Neural cell (in vitro differentiated cells): ENCODE measurements around the gene QSER1. TPM values are rescaled to one million over a fixed set of nuclear protein-coding genes. Genes with fewer than 3 reads are reported as not detected.

Experiments used
- H2AFZ ChIP-seq: fragments of 200-600, 300-800 bp; sonication (generic), shearing (Covaris generic); 2 replicates; pipeline ENCODE4 v1.6.0; 2014; ENCODE audit warnings: low read depth, mild to moderate bottlenecking, antibody characterized with exemption, low read length, moderate library complexity
- H3F3A ChIP-seq: fragments of 200-600 bp; shearing (Covaris generic); 2 replicates; pipeline ENCODE4 v1.6.1; 2016; ENCODE audit warnings: mild to moderate bottlenecking, moderate library complexity, mixed read lengths, antibody characterized with exemption, low read length; ENCODE audit not compliant: insufficient read depth, poor library complexity, severe bottlenecking
- H3K27ac ChIP-seq: fragments of 200-600, 300-800 bp; sonication (generic), shearing (Covaris generic); 2 replicates; pipeline ENCODE4 v1.5.1; 2014; ENCODE audit warnings: mild to moderate bottlenecking, low read length, moderate library complexity
- H3K27me3 ChIP-seq: fragments of 300-800, 200-600 bp; sonication (generic), shearing (Covaris generic); 2 replicates; pipeline ENCODE4 v1.6.0; 2014; ENCODE audit warnings: mild to moderate bottlenecking, low read depth, low read length, moderate library complexity; ENCODE audit not compliant: insufficient read depth
- H3K36me3 ChIP-seq: fragments of 300-800, 200-600 bp; sonication (generic), shearing (Covaris generic); 2 replicates; pipeline ENCODE4 v1.5.1; 2014; ENCODE audit warnings: mild to moderate bottlenecking, antibody characterized with exemption, low read length, moderate library complexity; ENCODE audit not compliant: insufficient read depth
- H3K4me2 ChIP-seq: fragments of 300-800, 200-600 bp; sonication (generic), shearing (Covaris generic); 2 replicates; pipeline ENCODE4 v1.6.0; 2014; ENCODE audit warnings: mild to moderate bottlenecking, low read length
- H3K4me3 ChIP-seq: fragments of 300-800, 200-600 bp; sonication (generic), shearing (Covaris generic); 2 replicates; pipeline ENCODE4 v1.5.1; 2014; ENCODE audit warnings: mild to moderate bottlenecking, low read length, moderate library complexity
- H3K79me2 ChIP-seq: fragments of 200-600 bp; shearing (Covaris generic); replicated peaks from 2 replicates; pipeline ENCODE4 v1.6.0; 2014; ENCODE audit warnings: mild to moderate bottlenecking, low read length, moderate library complexity; ENCODE audit not compliant: insufficient read depth
- H3K9ac ChIP-seq: fragments of 300-800, 200-600 bp; sonication (generic), shearing (Covaris generic); 2 replicates; pipeline ENCODE4 v1.6.1; 2016; ENCODE audit warnings: mild to moderate bottlenecking, low read length, mixed read lengths
- H3K9me2 ChIP-seq: fragments of 200-600 bp; shearing (Covaris generic); 2 replicates; pipeline ENCODE4 v1.6.1; 2016; ENCODE audit warnings: mild to moderate bottlenecking, low read length, mixed read lengths; ENCODE audit not compliant: insufficient read depth
- H3K9me3 ChIP-seq: fragments of 200-600, 300-800 bp; sonication (generic), shearing (Covaris generic); 2 replicates; pipeline ENCODE4 v1.6.1; 2016; ENCODE audit warnings: mild to moderate bottlenecking, mixed run types, low read length, moderate library complexity, mixed read lengths
- H4K20me1 ChIP-seq: fragments of 200-600 bp; shearing (Covaris generic); 2 replicates; pipeline ENCODE4 v1.6.1; 2016; ENCODE audit warnings: mild to moderate bottlenecking, mixed run types; ENCODE audit not compliant: insufficient read depth
- CTCF ChIP-seq: fragments of 450-650 bp; IDR thresholded peaks from 2 replicates; pipeline ENCODE4 v1.5.1; 2014; ENCODE audit warnings: antibody characterized with exemption, mild to moderate bottlenecking, moderate library complexity; ENCODE audit not compliant: poor library complexity, severe bottlenecking
- EP300 ChIP-seq: fragments of 450-650 bp; conservative IDR thresholded peaks from 2 replicates; pipeline ENCODE4 v1.6.1; 2014; ENCODE audit warnings: antibody characterized with exemption, mild to moderate bottlenecking, moderate library complexity; ENCODE audit not compliant: poor library complexity, severe bottlenecking
- EZH2 ChIP-seq: fragments of 200-600, 300-800 bp; shearing (Covaris generic), sonication (generic); IDR thresholded peaks from 2 replicates; pipeline ENCODE4 v1.6.1; 2014; ENCODE audit warnings: antibody characterized with exemption, low read length, borderline replicate concordance, mild to moderate bottlenecking; ENCODE audit not compliant: insufficient read depth, poor library complexity, severe bottlenecking
- MXI1 ChIP-seq: fragments of 450-650 bp; conservative IDR thresholded peaks from 2 replicates; pipeline ENCODE4 v1.6.1; 2014; ENCODE audit warnings: antibody characterized with exemption, mild to moderate bottlenecking; ENCODE audit not compliant: poor library complexity, severe bottlenecking
- POLR2AphosphoS5 ChIP-seq: IDR thresholded peaks from 2 replicates; pipeline ENCODE4 v1.6.1; 2012
- RAD21 ChIP-seq: fragments of 450-650 bp; conservative IDR thresholded peaks from 2 replicates; pipeline ENCODE4 v1.6.1; 2014; ENCODE audit warnings: antibody characterized with exemption, mild to moderate bottlenecking, moderate library complexity
- REST ChIP-seq: IDR thresholded peaks from 2 replicates; pipeline ENCODE4 v1.6.1; 2012; ENCODE audit warnings: borderline replicate concordance
- SMC3 ChIP-seq: fragments of 450-650 bp; conservative IDR thresholded peaks from 2 replicates; pipeline ENCODE4 v1.6.1; 2014; ENCODE audit warnings: antibody characterized with exemption, mild to moderate bottlenecking, moderate library complexity; ENCODE audit not compliant: poor library complexity
- TAF1 ChIP-seq: IDR thresholded peaks from 2 replicates; pipeline ENCODE4 v1.6.1; 2012; ENCODE audit warnings: low read depth
- polyA plus RNA-seq: library from polyadenylated mRNA; depleted of rRNA; stranded (reverse); fragments of >200 nt; gene quantifications from 2 replicates; pipeline ENCODE4 v1.2.3, GENCODE V29; 2014

QSER1 gene
- polyA plus RNA-seq, 1 donor from 2014 or later, result 18.1 TPM

- H3K27ac ChIP-seq, result no peak overlapping the region
- H3K4me2 ChIP-seq, result no peak overlapping the region
- no peaks in the 10 kb centered on the region for H3K36me3 ChIP-seq
- H3K9me3 ChIP-seq, result no peaks in the 10 kb centered on the region
- H2AFZ ChIP-seq, result no peak overlapping the region
- H3K9ac ChIP-seq, result no peak overlapping the region
- H3K27me3 ChIP-seq, result no peaks in the 10 kb centered on the region
- no peaks in the 10 kb centered on the region for H3F3A ChIP-seq
- no peaks in the 10 kb centered on the region for H3K79me2 ChIP-seq
- H3K4me3 ChIP-seq, result no peak overlapping the region
- H4K20me1 ChIP-seq, result no peaks in the 10 kb centered on the region
- no peaks in the 10 kb centered on the region for H3K9me2 ChIP-seq
- TF ChIP-seq EZH2 (no peak), TAF1 (no peak), EP300 (no peak), REST (no peak), MXI1 (no peak), SMC3 (no peak), RAD21 (no peak), CTCF (no peak), POLR2AphosphoS5 (no peak)
Measured at GRCh38 chr11:32851251-32851650, 41.4 kb upstream of the QSER1 start.

DNA sequence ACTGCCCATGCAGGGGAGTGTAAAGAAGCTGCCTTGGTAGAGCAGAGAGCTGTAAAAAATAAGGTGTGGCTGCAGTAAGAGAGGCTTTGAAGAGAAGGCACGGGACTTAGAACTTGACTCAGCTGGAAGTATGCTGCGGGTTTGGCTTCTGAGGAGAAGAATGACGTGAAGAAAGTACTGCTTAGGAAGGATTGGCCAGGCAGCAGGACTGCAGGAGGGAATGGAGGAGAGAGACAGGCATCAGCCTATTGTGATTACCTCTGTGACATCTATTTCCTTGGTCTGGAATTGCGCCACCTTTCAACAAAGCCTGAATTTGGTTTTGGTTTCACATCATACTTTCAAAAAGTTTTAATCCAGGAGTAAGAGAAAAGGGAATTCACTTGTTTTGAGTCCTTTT, 40.4 kb upstream of the QSER1 start:
- Histone ChIP-seq H3K79me2 (no peaks in the 10 kb centered on the region), H3F3A (no peaks in the 10 kb centered on the region), H3K9me3 (no peaks in the 10 kb centered on the region), H2AFZ (no peak overlapping the region), H3K9me2 (no peaks in the 10 kb centered on the region), H3K36me3 (no peaks in the 10 kb centered on the region), H3K27ac (no peak overlapping the region), H3K4me2 (no peak overlapping the region), H3K9ac (no peak overlapping the region), H3K4me3 (no peak overlapping the region), H4K20me1 (no peaks in the 10 kb centered on the region), H3K27me3 (no peaks in the 10 kb centered on the region)
- TF ChIP-seq EP300 (no peak), POLR2AphosphoS5 (no peak), REST (no peak), EZH2 (no peak), RAD21 (no peak), MXI1 (no peak), CTCF (no peak), SMC3 (no peak), TAF1 (no peak)
